ENCODE results near the gene MLLT3. TPM values are rescaled to one million over a fixed set of nuclear protein-coding genes. Genes with fewer than 3 reads are reported as not detected.

MLLT3 gene
- 6.1 TPM for polyA plus RNA-seq (2012; ENCODE audit: insufficient read length, low read depth)

DNA sequence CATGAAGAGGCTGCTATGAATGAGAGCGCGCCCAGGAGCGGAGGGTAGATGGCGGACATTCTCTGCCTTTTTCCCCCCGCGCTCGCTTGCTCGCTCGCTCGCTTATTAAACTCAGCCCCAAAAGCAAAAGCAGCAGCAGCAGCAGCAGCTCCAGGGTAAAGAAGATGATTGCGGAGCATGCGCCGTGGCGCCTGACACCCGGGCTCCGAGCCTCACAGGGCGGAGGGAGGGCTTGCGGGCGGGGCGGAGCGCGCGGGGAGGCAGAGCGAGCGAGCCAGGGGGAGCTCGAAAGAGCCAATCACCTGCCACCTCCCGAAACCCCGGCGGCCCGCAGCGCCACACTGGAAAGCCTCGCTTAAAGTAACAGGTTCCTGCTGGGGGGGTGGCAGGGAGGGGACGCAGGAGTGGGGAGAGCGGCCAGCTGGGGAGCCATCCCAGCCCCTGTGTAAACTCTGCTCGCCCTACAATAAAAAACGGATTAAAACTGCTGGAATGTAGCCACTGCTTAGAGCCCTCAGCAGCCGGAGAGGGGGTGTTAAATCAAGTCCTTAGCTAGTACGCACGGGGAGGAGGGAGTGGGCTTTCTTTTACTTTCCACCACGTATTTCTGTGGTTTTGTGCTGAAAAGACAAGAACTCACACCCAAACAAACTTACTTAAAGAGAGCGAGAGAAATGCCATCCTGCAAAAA lies at the start of gene MLLT3:
MLLT3 (minus strand) TSS at position 170 of the 691 bp plus-strand sequence.
- no peak for TF ChIP-seq TAF1 (IDR thresholded peaks at IDR 0.05; ENCODE audit: borderline replicate concordance, insufficient read depth, low read length)
- TF ChIP-seq FOXP2 (optimal IDR thresholded peaks at IDR 0.05; ENCODE audit: borderline replicate concordance, extremely low read depth, extremely low read length, insufficient read depth), result peak; percentile 39
- peak; percentile 72; the same call in 1 of the 2 replicates for TF ChIP-seq POLR2AphosphoS5 (IDR thresholded peaks at IDR 0.05; ENCODE audit: low read depth, low read length)
- TF ChIP-seq SIN3A (IDR thresholded peaks at IDR 0.05; ENCODE audit: borderline replicate concordance, insufficient read depth, low read length), result no peak

- TF ChIP-seq FOXP2 (optimal IDR thresholded peaks at IDR 0.05; ENCODE audit: borderline replicate concordance, extremely low read depth, extremely low read length, insufficient read depth), result no peak
These were observed 49.3 kb upstream of the MLLT3 start for GRCh38 chr9:20671635-20672034.

DNA sequence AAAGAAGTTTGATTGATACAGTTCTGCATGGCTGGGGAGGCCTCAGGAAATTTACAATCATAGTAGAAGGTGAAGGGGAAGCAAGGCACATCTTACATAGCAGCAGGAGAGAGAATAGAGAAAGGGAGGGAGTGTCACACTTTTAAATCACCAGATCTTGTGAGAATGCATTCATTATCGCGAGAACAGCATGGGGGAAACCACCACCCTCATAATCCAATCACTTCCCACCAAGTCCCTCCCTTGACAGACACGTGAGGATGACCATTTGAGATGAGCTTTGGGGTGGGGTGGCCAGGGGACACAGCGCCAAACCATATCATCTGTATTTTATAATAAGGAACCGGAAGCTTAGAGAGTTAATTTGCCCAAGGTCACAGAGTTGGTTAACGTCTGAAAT lies 48.1 kb upstream of the MLLT3 start:
- no peak for TF ChIP-seq FOXP2 (optimal IDR thresholded peaks at IDR 0.05; ENCODE audit: borderline replicate concordance, extremely low read depth, extremely low read length, insufficient read depth)
- no peak for TF ChIP-seq TAF1 (IDR thresholded peaks at IDR 0.05; ENCODE audit: borderline replicate concordance, insufficient read depth, low read length)
- TF ChIP-seq REST (IDR thresholded peaks at IDR 0.05; ENCODE audit: insufficient read depth in 1 of 2, low read depth in 2 of 2, low read length in 2 of 2), result no peak
- no peak for TF ChIP-seq POLR2AphosphoS5 (IDR thresholded peaks at IDR 0.05; ENCODE audit: low read depth, low read length)
- TF ChIP-seq SIN3A (IDR thresholded peaks at IDR 0.05; ENCODE audit: borderline replicate concordance, insufficient read depth, low read length), result no peak

- TF ChIP-seq FOXP2 (optimal IDR thresholded peaks at IDR 0.05; ENCODE audit: borderline replicate concordance, extremely low read depth, extremely low read length, insufficient read depth) (no peak), POLR2AphosphoS5 (IDR thresholded peaks at IDR 0.05; ENCODE audit: low read depth, low read length) (no peak), REST (IDR thresholded peaks at IDR 0.05; ENCODE audit: insufficient read depth in 1 of 2, low read depth in 2 of 2, low read length in 2 of 2) (no peak), TAF1 (IDR thresholded peaks at IDR 0.05; ENCODE audit: borderline replicate concordance, insufficient read depth, low read length) (no peak), SIN3A (IDR thresholded peaks at IDR 0.05; ENCODE audit: borderline replicate concordance, insufficient read depth, low read length) (no peak)
These were observed 42.2 kb upstream of the MLLT3 start for GRCh38 chr9:20664501-20664900.

- TF ChIP-seq POLR2AphosphoS5 (IDR thresholded peaks at IDR 0.05; ENCODE audit: low read depth, low read length) (no peak), FOXP2 (optimal IDR thresholded peaks at IDR 0.05; ENCODE audit: borderline replicate concordance, extremely low read depth, extremely low read length, insufficient read depth) (no peak), REST (IDR thresholded peaks at IDR 0.05; ENCODE audit: insufficient read depth in 1 of 2, low read depth in 2 of 2, low read length in 2 of 2) (no peak), SIN3A (IDR thresholded peaks at IDR 0.05; ENCODE audit: borderline replicate concordance, insufficient read depth, low read length) (no peak), TAF1 (IDR thresholded peaks at IDR 0.05; ENCODE audit: borderline replicate concordance, insufficient read depth, low read length) (no peak)
These were observed 40.8 kb upstream of the MLLT3 start for GRCh38 chr9:20663133-20663532.

- TF ChIP-seq REST (IDR thresholded peaks at IDR 0.05; ENCODE audit: insufficient read depth in 1 of 2, low read depth in 2 of 2, low read length in 2 of 2), result no peak
These were observed 39.9 kb upstream of the MLLT3 start for GRCh38 chr9:20662156-20662555.

Measured in PFSK-1 (cell line).